ENCODE measurements around the gene SERPINA4.
"Not testable (repeated sequence)": the region's sequence is repeated elsewhere in the genome, so short reads cannot be mapped to it uniquely, and the experiment has no call there.

Gene SERPINA4

GRCh38 chr14:94594441-94594840, 33.2 kb downstream of the SERPINA4 start:
- FAIRE-seq = no peak

- no peak for FAIRE-seq
Observed at GRCh38 chr14:94595912-94596311, 34.7 kb downstream of the SERPINA4 start.

GRCh38 chr14:94596361-94596760, 35.1 kb downstream of the SERPINA4 start:
- no peak for FAIRE-seq

GRCh38 chr14:94597788-94598187, 36.5 kb downstream of the SERPINA4 start:
- FAIRE-seq = no peak

GRCh38 chr14:94598506-94598815, 37.2 kb downstream of the SERPINA4 start:
- FAIRE-seq = no peak

GRCh38 chr14:94598816-94599655, 37.8 kb downstream of the SERPINA4 start:
- FAIRE-seq = no peak

GRCh38 chr14:94599656-94600004, 38.4 kb downstream of the SERPINA4 start:
- no peak for FAIRE-seq

- no peak for FAIRE-seq
Observed at GRCh38 chr14:94600148-94600545, 38.9 kb downstream of the SERPINA4 start.

- no peak for FAIRE-seq
Observed at GRCh38 chr14:94601884-94602391, 40.7 kb downstream of the SERPINA4 start.

GRCh38 chr14:94602722-94603121, 41.5 kb downstream of the SERPINA4 start:
- no peak for FAIRE-seq

GRCh38 chr14:94605361-94605760, 44.1 kb downstream of the SERPINA4 start:
- FAIRE-seq = no peak

- not testable (repeated sequence) for FAIRE-seq
Observed at GRCh38 chr14:94608966-94609365, 47.7 kb downstream of the SERPINA4 start.

GRCh38 chr14:94611179-94611578, 49.9 kb downstream of the SERPINA4 start:
- FAIRE-seq = no peak

- no peak for FAIRE-seq
Observed at GRCh38 chr14:94612174-94612573, 50.9 kb downstream of the SERPINA4 start, which contains the start of gene SERPINA3. Gene SERPINA3, plus strand, starts transcription at chr14:94612391. Its CDS starts 2,051 bp downstream, at chr14:94614442.

GRCh38 chr14:94612580-94613554, 51.6 kb downstream of the SERPINA4 start:
- no peak for FAIRE-seq

- FAIRE-seq = no peak
Observed at GRCh38 chr14:94613720-94614644, 52.7 kb downstream of the SERPINA4 start.

GRCh38 chr14:94614802-94615201, 53.6 kb downstream of the SERPINA4 start:
- FAIRE-seq = no peak

GRCh38 chr14:94615254-94615653, 54.0 kb downstream of the SERPINA4 start:
- no peak for FAIRE-seq

- no peak for FAIRE-seq
Observed at GRCh38 chr14:94615823-94616570, 54.8 kb downstream of the SERPINA4 start.

GRCh38 chr14:94617366-94617941, 56.2 kb downstream of the SERPINA4 start:
- FAIRE-seq = no peak

Data from endometrium (tissue), 2 donors.